ENCODE measurements around the gene IL2RA.

The IL2RA gene

DNA sequence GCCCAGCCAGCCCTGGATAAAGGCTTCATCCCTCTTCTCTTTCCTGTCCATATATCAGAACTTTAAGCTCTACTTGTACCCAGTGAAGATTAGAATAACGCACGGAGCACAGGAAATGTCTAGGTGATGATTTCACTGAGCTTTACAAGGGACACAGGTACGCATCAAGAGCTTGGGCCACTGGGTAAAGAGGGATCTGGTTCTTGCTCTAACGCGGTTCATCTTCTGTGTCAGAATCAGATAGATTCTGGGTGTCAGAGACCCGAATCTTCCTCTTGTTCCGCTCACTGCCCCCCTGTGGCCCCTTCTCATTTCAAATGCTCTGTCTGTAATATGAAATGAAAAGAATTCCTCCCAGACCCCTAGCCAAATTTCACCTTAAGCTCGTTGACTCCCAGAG is 24.7 kb downstream of the IL2RA start:
- no peak for DNase-seq

DNA sequence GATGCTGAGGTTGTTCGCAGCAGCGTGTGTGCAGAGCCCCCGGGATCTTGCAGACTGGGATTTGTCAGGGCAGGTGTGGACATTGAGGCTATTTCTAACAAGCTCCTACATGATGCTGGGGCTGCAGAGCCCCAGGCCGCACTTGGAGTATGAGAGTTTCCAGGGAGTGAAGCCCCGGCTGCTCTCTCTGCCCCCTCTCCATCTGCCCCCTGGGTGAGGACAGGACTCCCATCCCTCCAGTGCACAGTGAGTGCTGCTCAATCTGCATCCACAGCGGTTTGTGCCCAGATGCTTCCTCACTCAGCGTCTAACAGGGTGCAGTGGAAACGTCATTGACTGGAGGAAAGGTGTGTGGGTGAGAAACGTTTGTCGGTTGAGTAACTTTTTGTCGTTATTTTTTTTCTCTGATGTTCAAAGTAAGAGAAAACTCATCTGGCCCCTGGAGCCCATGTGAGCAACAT is 25.3 kb downstream of the IL2RA start:
- DNase-seq: no peak

- DNase-seq: no peak
Observed at GRCh38 chr10:6035931-6036575, 26.1 kb downstream of the IL2RA start.

DNA sequence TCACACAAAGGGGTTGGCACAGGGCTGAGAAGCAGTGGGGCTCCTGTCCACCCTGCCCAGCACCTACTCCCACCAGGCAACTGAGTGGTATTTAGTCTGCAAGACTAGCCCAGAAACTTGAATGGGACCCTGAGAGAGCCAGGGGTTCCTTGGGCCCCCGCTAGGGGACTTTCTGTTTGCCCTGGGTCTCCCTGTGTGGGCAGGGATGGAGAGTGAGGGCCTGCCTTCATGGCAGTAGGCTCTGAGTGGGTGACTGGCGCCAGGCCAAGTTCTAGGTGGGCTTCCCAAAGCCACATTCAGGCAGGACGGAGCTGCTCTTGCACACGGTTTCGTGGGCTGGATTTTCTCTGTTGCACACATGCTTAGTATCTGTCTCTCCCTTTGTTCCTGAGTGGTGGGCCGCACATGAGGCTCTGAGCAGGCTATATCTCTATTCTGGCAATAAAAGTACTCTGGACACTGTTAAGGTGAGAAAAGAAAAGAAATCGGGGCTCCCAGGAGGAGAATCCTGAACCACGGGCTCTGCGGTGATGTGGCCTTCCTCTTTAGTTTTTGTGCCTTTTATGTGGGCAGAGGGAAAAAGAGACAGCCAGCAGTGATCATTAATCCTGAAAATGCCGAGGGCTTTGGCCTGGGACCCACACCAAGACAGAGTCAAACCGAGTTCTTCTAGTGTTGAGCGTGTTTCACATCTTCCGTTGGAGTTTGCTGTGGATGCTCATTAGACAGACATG is 26.9 kb downstream of the IL2RA start:
- DNase-seq: no peak

DNA sequence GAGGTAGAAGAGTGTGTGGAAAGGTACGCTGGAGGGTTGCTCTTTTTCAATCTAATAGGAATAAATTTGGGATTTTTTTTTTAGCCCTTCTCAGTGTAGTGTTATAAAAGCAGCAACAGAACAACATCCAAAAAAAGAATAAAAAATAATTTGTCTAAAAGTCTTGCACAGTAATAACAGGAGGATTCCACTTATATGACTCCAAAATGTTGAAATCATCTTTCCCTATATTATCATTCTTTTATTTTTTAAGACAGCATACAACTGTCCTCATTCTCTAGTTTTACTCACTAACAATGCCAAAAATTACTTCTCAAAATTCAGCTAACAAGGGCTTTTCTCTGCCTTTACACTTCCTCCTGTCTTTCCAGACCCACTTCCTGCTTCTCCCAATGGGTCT is 27.8 kb downstream of the IL2RA start:
- no peak for DNase-seq

GRCh38 chr10:6033954-6034353 is 28.2 kb downstream of the IL2RA start:
- DNase-seq: peak; percentile 76

DNA sequence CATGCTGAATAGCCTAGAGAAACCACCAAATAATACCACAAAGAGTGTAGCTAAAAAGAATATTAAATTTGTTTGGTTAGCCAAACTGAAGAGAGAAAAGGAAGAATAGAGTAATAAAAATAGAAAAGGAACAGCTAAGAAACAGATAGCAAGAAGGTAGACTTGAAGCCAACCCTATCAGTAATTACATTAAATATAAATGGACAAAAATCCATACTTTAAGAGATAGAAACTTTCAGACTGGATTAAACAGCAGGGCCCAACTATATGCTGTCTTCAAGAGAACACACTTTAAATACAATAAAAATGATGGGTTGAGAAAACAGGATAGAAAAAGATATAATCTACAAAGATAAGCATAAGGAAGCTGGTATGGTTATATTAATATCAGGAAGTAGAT is 31.2 kb downstream of the IL2RA start:
- DNase-seq: no peak

- DNase-seq: no peak
Observed at GRCh38 chr10:6030217-6030616, 31.9 kb downstream of the IL2RA start.

DNA sequence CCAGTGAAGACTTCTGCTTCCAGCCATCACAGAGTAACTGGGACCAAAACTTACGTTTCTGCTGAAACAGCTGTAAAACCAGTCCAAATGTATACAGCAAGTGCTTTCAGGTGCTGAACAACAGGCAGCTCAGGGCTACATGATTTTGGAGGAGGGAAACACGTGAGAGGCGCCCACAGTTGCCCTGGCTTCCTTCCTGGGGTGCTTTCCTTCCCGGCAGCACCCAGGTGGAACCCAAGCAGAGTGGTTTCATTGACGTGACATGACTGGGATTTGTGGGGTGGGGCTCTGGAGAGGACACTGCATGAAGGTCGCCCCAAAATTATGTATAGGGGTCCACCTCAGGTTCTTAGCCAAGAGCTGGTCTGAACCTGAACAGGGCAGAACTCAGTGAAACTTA is 34.2 kb downstream of the IL2RA start:
- no peak for DNase-seq

DNA sequence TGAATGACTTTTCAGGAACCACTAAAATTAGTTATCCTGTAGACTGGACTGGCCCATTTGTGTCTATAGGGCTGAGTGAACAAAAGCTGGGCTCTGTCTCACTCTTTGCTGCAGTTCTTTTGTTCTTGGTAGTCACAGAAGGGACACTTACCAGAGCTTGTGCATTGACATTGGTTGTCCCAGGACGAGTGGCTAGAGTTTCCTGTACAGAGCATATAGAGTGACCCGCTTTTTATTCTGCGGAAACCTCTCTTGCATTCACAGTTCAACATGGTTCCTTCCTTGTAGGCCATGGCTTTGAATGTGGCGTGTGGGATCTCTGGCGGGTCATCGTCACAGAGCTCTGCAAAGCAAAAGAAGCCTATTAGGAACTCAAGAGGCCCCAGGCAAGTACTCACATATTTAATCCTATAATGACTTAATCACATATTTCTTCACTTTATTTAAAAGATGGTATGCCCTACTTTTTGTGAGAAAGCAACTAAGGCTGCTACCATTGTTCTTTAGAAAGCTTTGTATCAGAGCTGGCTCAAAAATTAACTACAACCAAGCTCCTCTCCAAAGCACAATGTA is 36.4 kb downstream of the IL2RA start:
- DNase-seq: no peak

DNA sequence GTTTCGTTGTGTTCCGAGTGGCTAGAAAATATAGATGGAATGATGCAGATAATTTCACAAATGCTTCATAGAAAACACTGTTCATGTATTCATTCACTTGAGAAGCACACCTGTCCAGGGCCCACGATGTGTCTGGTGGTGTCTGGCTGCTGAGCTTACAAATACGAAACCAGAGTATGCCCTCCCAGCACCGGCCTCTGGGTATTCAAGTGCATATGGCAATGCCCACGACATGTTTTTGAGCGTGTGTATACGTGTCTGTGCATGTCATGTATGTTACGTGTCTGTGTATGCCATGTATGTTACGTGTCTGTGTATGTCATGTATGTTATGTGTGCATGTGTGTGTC is 37.9 kb downstream of the IL2RA start:
- DNase-seq: no peak

- DNase-seq: no peak
Observed at GRCh38 chr10:6023661-6024333, 38.4 kb downstream of the IL2RA start.

GRCh38 chr10:6022660-6023059 is 39.5 kb downstream of the IL2RA start:
- DNase-seq: no peak

DNA sequence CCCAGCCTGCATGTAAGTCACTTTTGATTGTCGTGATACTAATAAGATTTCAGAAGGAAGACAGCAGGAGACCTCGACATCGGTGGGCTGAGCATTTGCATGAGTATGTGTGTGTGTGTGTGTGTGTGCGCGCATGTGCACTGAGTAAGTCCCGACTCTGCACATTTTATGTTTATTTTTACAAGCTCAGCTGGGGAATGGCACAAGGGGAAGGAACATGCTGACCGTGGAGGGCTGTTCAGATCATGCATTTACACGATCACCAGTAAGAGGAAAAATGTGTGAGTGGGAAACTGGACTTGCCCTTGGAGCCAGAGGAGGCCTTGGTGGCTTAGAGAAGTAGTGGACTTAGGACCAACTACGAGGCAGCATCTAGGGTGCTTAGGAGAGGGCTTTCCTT is 41.3 kb downstream of the IL2RA start:
- no peak for DNase-seq

GRCh38 chr10:6019796-6020195 is 42.4 kb downstream of the IL2RA start:
- no peak for DNase-seq

- no peak for DNase-seq
Observed at GRCh38 chr10:6019010-6019782, 43.0 kb downstream of the IL2RA start.

DNA sequence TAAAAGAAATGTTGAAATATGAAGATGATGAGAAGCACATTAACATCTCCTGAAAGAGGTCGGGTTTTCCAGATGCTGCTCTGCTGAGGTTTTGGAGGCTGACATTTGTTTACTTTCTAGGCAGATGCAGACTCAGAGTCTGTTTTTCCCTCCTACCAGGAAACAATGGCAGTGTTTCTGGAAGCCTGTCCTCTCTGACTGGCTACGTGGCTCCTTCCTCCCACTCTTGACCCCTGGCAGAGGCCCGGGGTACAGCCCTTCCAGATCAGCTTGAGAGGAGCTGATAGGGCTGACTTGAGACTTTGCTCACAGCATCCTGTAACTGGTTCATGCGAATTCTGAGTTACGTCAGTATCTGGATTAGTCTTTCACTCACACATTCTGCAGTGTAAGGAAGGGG is 43.7 kb downstream of the IL2RA start:
- no peak for DNase-seq

DNA sequence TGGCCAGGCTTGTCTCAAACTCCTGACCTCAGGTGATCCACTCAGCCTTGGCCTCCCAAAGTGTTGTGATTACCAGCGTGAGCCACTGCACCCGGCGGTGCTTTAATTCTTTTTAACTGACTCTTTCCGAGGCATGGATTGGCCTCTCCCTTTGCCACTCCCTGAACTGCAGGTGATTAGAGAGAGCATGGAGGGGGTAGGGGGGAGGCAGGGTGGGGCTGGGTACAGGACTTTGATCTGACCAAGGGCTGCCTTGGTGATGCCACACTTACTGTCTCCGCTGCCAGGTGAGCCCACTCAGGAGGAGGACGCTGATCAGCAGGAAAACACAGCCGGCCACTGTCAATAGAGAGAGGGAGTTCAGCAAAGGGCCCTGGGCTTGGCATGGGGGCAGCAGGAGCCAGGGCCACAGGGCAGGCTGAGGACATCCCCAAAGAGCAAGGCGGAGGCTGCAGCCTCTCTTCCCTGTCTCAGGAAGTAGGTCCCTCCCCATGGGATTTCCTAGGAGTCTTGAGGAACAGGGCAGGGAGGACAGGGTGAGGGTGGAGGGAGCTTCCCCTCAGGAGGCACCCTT is 44.3 kb downstream of the IL2RA start:
- no peak for DNase-seq

- DNase-seq: peak; percentile 65
Observed at GRCh38 chr10:6014241-6014761, 47.9 kb downstream of the IL2RA start.

GRCh38 chr10:6013413-6014192 is 48.6 kb downstream of the IL2RA start:
- no peak for DNase-seq

GRCh38 chr10:6012121-6012905 is 49.9 kb downstream of the IL2RA start:
- DNase-seq: no peak
